Fibroblast of the aortic adventitia (primary cell): ENCODE measurements around the gene TMEM143. TPM values are rescaled to one million over a fixed set of nuclear protein-coding genes. Genes with fewer than 3 reads are reported as not detected.

ENCODE experiments used
- DNase-seq: peaks from one replicate; pipeline ENCODE4 v3.0.0-alpha.2; 2010; ENCODE audit warnings: low read depth
- H3K4me3 ChIP-seq: 2 replicates; pipeline ENCODE4 v1.5.1; 2011; ENCODE audit warnings: low read depth, mild to moderate bottlenecking, control low read depth, low read length, moderate library complexity
- total RNA-seq: library from RNA; depleted of rRNA; stranded (reverse); fragments of >200 nt; gene quantifications from 2 replicates; pipeline ENCODE4 v1.2.3, GENCODE V29; 2012; ENCODE audit warnings: low replicate concordance
- TF ChIP-seq, protein P1 (sequence below): IDR thresholded peaks from 2 replicates; pipeline ENCODE4 v1.5.1; 2011; ENCODE audit warnings: mild to moderate bottlenecking, low read length, control low read depth, inconsistent platforms; ENCODE audit not compliant: insufficient read depth

The TMEM143 gene
- total RNA-seq, 1 donor, result 5.0 TPM

DNA sequence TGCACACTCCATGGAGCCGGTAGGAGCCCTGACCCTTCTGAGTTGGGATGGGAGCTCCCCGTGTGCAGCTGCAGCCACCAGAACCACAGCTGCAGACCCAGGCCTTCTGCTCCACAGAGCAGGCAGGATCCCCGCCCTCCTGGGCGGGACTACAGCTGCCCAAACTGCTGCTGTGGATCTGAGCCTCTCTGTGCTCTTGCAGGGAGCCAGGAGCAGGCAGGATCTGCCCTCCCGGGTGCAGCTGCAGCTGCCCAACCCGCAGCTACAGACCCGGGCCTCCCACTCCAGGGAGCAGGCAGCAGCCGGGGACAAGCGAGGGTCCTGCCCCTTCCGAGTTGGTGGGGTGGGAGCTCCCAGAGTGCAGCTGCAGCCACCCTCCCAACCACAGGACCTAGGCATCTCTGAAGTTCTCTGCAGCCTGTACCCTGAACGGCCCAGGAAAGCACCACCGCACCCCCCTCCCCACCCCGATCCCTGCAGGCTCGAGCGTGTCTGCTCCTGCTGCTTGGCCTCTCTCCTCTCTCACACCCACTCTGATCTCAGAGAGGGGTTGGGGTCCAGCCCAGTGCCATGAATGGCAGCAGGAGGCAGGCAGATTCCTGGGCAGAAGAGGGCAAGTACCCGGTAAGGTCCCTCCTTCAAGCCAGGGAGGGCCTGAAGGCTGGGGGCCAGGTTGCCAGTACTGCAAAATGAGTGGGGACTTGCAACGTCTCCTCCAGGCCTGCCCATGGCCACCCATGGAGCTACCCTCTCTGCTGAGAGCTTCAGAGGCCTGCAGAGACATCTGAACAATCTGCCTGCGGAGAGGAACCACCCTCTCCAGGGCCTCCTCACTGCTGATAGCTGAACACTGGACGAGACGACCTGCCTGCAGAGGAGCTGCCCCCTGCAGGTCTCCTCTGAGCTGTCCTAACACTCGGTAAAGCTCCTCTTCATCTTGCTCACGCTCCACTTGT, 54.8 kb downstream of the TMEM143 start:
- H3K4me3 ChIP-seq, result no peak overlapping the region
- TF ChIP-seq, protein P1, sequence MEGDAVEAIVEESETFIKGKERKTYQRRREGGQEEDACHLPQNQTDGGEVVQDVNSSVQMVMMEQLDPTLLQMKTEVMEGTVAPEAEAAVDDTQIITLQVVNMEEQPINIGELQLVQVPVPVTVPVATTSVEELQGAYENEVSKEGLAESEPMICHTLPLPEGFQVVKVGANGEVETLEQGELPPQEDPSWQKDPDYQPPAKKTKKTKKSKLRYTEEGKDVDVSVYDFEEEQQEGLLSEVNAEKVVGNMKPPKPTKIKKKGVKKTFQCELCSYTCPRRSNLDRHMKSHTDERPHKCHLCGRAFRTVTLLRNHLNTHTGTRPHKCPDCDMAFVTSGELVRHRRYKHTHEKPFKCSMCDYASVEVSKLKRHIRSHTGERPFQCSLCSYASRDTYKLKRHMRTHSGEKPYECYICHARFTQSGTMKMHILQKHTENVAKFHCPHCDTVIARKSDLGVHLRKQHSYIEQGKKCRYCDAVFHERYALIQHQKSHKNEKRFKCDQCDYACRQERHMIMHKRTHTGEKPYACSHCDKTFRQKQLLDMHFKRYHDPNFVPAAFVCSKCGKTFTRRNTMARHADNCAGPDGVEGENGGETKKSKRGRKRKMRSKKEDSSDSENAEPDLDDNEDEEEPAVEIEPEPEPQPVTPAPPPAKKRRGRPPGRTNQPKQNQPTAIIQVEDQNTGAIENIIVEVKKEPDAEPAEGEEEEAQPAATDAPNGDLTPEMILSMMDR, result peak; percentile 38
- DNase-seq, result no peak

DNA sequence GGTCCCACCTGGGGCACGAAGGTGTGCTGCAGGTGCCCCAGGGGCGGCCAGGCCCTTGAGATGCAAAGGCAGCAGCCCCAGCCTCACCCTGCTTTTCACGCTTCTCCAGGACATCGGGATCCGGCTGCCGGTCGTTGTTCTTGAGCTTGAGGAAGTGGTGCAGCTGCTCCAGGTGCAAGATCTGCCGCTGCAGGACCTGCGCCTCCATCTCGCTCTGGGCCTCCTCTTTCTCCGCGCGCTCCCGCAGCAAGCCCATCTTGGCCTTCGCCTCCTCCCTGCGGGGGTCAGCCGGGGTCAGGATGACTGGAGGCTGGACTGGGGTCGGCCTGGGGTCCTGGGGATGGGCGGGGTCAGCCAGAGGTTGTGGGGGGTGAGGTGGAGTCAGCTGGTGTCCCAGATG, 59.9 kb downstream of the TMEM143 start:
- TF ChIP-seq, protein P1, result no peak
- no peak overlapping the region for H3K4me3 ChIP-seq
- DNase-seq, result no peak

DNA sequence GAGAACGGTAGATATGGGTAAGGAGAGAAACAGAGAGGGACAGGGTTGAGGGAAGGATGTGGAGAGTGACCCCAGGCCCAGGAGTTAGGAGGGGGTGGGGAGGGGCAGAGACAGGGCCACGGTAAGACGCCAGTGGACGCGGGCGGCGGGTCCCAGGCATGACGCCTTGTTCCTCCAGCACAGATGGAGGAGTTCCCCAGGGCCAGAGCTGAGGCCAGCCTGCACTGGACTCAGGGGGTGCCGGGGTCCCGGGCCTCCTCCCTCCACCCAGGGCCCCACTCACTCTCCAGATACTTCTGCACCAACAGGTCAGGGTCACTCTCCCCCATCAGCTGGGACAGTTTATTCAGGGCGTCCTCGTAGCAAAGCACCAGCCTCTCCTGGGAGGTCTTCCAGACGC, 60.4 kb downstream of the TMEM143 start:
- TF ChIP-seq, protein P1, result no peak
- H3K4me3 ChIP-seq, result no peak overlapping the region
- no peak for DNase-seq

DNA sequence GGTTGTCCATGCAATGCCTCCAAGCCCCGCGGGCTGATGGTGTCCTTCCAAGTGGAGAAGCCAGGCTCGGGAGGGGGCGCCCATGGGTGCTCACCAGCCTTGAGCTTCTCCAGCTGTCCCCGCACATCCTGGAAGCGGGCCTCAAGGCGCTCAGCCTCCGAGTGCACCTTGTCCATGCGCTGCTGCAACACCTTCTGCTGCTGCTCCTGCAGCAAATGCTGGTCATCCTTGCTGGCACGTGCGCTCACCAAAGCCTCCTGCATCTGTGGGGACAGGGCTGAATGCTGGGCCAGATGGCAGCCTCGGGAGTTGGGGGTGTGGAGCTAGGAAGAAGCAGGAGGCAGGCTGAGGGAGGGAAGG, 61.2 kb downstream of the TMEM143 start:
- TF ChIP-seq, protein P1, result no peak
- DNase-seq, result no peak
- no peak overlapping the region for H3K4me3 ChIP-seq

DNA sequence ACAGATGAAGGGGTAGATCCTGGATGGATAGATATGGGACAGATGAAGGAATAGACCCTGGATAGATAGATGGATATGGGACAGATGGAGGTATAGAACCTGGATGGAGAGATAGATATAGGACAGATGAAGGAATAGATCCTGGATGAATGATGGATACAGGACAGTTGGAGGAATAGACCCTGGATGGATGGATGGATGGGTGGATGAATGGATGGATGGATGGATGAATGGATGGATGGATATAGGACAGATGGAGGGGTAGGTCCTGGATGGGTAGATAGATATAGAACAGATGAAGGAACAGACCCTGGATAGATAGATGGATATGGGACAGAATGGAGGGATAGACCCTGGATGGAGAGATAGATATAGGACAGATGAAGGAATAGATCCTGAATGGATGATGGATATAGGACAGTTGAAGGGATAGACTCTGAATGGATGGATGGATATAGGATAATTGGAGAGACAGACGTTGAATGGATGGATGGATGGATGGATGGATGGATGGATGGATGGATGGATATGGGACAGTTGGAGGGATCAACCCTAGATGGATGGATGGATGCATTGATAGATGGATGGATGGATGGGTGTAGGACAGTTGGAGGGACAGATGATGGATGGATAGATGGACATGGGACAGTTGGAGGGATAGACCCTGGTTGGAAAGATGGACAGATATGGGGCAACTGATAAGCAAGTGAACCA, 61.7 kb downstream of the TMEM143 start:
- no peak for DNase-seq
- TF ChIP-seq, protein P1, result no peak

DNA sequence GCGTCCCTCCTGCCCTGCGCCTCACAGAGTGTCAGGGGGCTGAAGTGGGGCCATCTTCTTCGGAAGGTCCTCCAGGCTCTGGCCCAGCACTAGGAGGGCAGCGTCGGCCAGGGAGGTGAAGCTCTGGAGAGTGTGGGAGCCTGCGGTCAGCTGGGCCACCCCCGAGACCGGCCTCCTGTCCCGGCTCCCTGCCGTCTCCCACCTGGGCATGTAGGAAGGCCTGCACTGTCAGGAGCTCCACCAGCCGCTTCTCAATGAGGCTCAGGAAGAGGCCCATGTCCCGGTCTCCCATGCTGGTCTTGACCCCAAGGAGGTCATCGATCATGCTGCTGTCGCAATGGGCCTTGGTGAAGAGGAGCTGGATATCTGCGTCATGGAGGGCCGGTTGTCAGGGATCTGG, 65.8 kb downstream of the TMEM143 start:
- DNase-seq, result no peak
- TF ChIP-seq, protein P1, result no peak
- no peak overlapping the region for H3K4me3 ChIP-seq

More for the DNA sequence above, 61.7 kb downstream of the TMEM143 start:
- no peak overlapping the region for H3K4me3 ChIP-seq
